Kidney epithelial cell (primary cell): ENCODE data around the gene CLEC10A. TPM values are rescaled to one million over a fixed set of nuclear protein-coding genes. Genes with fewer than 3 reads are reported as not detected.

Source experiments
- DNase-seq: peaks from one replicate; pipeline ENCODE4 v3.0.0-alpha.2; 2010; ENCODE audit warnings: low read depth
- H3K27me3 ChIP-seq: 2 replicates; pipeline ENCODE4 v1.6.0; 2011; ENCODE audit warnings: low read length; ENCODE audit not compliant: control insufficient read depth, insufficient read depth
- H3K36me3 ChIP-seq: 2 replicates; pipeline ENCODE4 v1.5.1; 2011; ENCODE audit warnings: low read length; ENCODE audit not compliant: control insufficient read depth, insufficient read depth
- H3K4me3 ChIP-seq: 2 replicates; pipeline ENCODE4 v1.5.1; 2011; ENCODE audit warnings: low read depth, mild to moderate bottlenecking, control low read depth, low read length
- CTCF ChIP-seq: IDR thresholded peaks from 2 replicates; pipeline ENCODE4 v1.5.1; 2011; ENCODE audit warnings: mild to moderate bottlenecking, moderate library complexity, low read length, control low read depth, inconsistent platforms; ENCODE audit not compliant: insufficient read depth, poor library complexity, severe bottlenecking
- total RNA-seq: library from RNA; depleted of rRNA; stranded (reverse); fragments of >200 nt; gene quantifications from 2 replicates; pipeline ENCODE4 v1.2.3, GENCODE V29; 2015

The CLEC10A gene
- total RNA-seq, 1 donor from 2014 or later: not detected

- H3K27me3 ChIP-seq: peaks cover 5% of the 10 kb centered on the region
- no peak for DNase-seq
- no peak overlapping the region for H3K4me3 ChIP-seq
- TF ChIP-seq CTCF: no peak
- no peaks in the 10 kb centered on the region for H3K36me3 ChIP-seq
Measured at GRCh38 chr17:7077911-7078546, 2.0 kb downstream of the CLEC10A start.

- no peak for TF ChIP-seq CTCF
- H3K4me3 ChIP-seq: no peak overlapping the region
- H3K36me3 ChIP-seq: no peaks in the 10 kb centered on the region
- DNase-seq: no peak
- peaks cover 5% of the 10 kb centered on the region for H3K27me3 ChIP-seq
Measured at GRCh38 chr17:7074931-7075330, 5.1 kb downstream of the CLEC10A start.

- TF ChIP-seq CTCF: no peak
- no peak for DNase-seq
Measured at GRCh38 chr17:7072406-7072805, 7.6 kb downstream of the CLEC10A start.

GRCh38 chr17:7070712-7071111, 9.3 kb downstream of the CLEC10A start:
- DNase-seq: no peak
- Histone ChIP-seq H3K36me3 (no peaks in the 10 kb centered on the region), H3K27me3 (peaks cover 3% of the 10 kb centered on the region), H3K4me3 (no peak overlapping the region)
- TF ChIP-seq CTCF: no peak

More at GRCh38 chr17:7072406-7072805, 7.6 kb downstream of the CLEC10A start:
- H3K27me3 ChIP-seq: peaks cover 3% of the 10 kb centered on the region
- no peaks in the 10 kb centered on the region for H3K36me3 ChIP-seq
- H3K4me3 ChIP-seq: no peak overlapping the region

GRCh38 chr17:7068268-7068667, 11.8 kb downstream of the CLEC10A start:
- no peak overlapping the region for H3K4me3 ChIP-seq
- no peak for TF ChIP-seq CTCF
- H3K36me3 ChIP-seq: no peaks in the 10 kb centered on the region
- H3K27me3 ChIP-seq: no peaks in the 10 kb centered on the region
- DNase-seq: no peak

GRCh38 chr17:7067198-7067597, 12.9 kb downstream of the CLEC10A start:
- no peak overlapping the region for H3K4me3 ChIP-seq
- DNase-seq: no peak
- TF ChIP-seq CTCF: no peak
- H3K27me3 ChIP-seq: no peaks in the 10 kb centered on the region
- no peaks in the 10 kb centered on the region for H3K36me3 ChIP-seq
